Loucy (cell line): ENCODE results near the gene CTTNBP2.

Source experiments
- H2AFZ ChIP-seq: fragments of 200-600 bp; sonication (generic); 2 replicates; pipeline ENCODE4 v1.6.0; 2016; ENCODE audit warnings: antibody characterized with exemption, mild to moderate bottlenecking, low read length, moderate library complexity
- H3F3A ChIP-seq: fragments of 200-600 bp; 2 replicates; pipeline ENCODE4 v1.6.0; 2016; ENCODE audit warnings: antibody characterized with exemption, low read depth, mild to moderate bottlenecking
- H3K27me3 ChIP-seq: fragments of 200-600 bp; sonication (generic); 2 replicates; pipeline ENCODE4 v1.6.1; 2014; ENCODE audit warnings: low read length, mild to moderate bottlenecking; ENCODE audit not compliant: insufficient read depth, poor library complexity, severe bottlenecking
- H3K36me3 ChIP-seq: fragments of 200-600 bp; sonication (generic); 2 replicates; pipeline ENCODE4 v1.6.1; 2016; ENCODE audit warnings: low read length; ENCODE audit not compliant: insufficient read depth
- H3K4me1 ChIP-seq: fragments of 200-600 bp; sonication (generic); 2 replicates; pipeline ENCODE4 v1.5.1; 2014; ENCODE audit warnings: low read length, mild to moderate bottlenecking; ENCODE audit not compliant: insufficient read depth, poor library complexity, severe bottlenecking
- H3K4me2 ChIP-seq: fragments of 200-600 bp; sonication (generic); 2 replicates; pipeline ENCODE4 v1.6.0; 2014; ENCODE audit warnings: antibody characterized with exemption, low read length, low read depth, mild to moderate bottlenecking; ENCODE audit not compliant: poor library complexity, severe bottlenecking
- H3K4me3 ChIP-seq: fragments of 200-600 bp; sonication (generic); 2 replicates; pipeline ENCODE4 v1.5.1; 2014; ENCODE audit warnings: low read length, mild to moderate bottlenecking, mixed read lengths; ENCODE audit not compliant: poor library complexity, severe bottlenecking
- H3K79me2 ChIP-seq: fragments of 200-600 bp; sonication (generic); 2 replicates; pipeline ENCODE4 v1.6.1; 2014; ENCODE audit warnings: low read length; ENCODE audit not compliant: insufficient read depth
- H3K9ac ChIP-seq: fragments of 200-600 bp; sonication (generic); 2 replicates; pipeline ENCODE4 v1.6.0; 2014; ENCODE audit warnings: mild to moderate bottlenecking, low read depth, low read length, moderate library complexity; ENCODE audit not compliant: poor library complexity, severe bottlenecking
- H3K9me2 ChIP-seq: fragments of 200-600 bp; sonication (generic); replicated peaks from 2 replicates; pipeline ENCODE4 v1.6.1; 2016; ENCODE audit warnings: low read depth, low read length, mixed read lengths
- H3K9me3 ChIP-seq: fragments of 200-600 bp; sonication (generic); 2 replicates; pipeline ENCODE4 v1.6.1; 2014; ENCODE audit warnings: mild to moderate bottlenecking, antibody characterized with exemption, low read length, low read depth; ENCODE audit not compliant: insufficient read depth
- H4K20me1 ChIP-seq: fragments of 200-600 bp; sonication (generic); 2 replicates; pipeline ENCODE4 v1.6.0; 2014; ENCODE audit warnings: antibody characterized with exemption, low read length, mild to moderate bottlenecking; ENCODE audit not compliant: insufficient read depth, poor library complexity, severe bottlenecking
- EZH2phosphoT487 ChIP-seq: fragments of 200-600 bp; IDR thresholded peaks from 2 replicates; pipeline ENCODE4 v1.6.1; 2018; ENCODE audit warnings: antibody characterized with exemption, mild to moderate bottlenecking, moderate library complexity, borderline replicate concordance
- TF ChIP-seq, protein P1 (sequence below): fragments of 200-600 bp; sonication (generic); conservative IDR thresholded peaks from 2 replicates; pipeline ENCODE4 v1.5.1; 2014; ENCODE audit warnings: mild to moderate bottlenecking, antibody characterized with exemption, low read length

Gene CTTNBP2

DNA sequence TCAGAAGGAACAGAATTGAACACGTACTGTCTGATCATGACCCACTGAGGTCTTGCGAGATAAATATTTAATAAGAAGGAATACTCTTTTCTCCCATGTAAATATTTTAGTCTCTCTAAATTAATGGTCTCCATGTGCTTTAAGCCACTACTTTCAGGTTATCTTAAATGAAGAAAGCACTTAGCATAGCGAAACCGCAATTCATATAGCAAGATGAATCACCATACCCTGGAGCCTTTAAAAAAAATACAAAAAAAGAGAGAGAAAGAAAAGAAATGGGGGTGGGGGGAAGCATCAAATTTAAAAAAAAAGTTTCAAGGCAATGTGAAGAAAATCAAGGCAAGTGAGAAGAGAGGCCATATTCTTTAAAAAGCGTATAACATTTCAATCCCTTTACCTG lies 82.5 kb downstream of the CTTNBP2 start:
- Histone ChIP-seq H3F3A (no peaks in the 10 kb centered on the region), H3K9ac (no peak overlapping the region)
- TF ChIP-seq, protein P1, sequence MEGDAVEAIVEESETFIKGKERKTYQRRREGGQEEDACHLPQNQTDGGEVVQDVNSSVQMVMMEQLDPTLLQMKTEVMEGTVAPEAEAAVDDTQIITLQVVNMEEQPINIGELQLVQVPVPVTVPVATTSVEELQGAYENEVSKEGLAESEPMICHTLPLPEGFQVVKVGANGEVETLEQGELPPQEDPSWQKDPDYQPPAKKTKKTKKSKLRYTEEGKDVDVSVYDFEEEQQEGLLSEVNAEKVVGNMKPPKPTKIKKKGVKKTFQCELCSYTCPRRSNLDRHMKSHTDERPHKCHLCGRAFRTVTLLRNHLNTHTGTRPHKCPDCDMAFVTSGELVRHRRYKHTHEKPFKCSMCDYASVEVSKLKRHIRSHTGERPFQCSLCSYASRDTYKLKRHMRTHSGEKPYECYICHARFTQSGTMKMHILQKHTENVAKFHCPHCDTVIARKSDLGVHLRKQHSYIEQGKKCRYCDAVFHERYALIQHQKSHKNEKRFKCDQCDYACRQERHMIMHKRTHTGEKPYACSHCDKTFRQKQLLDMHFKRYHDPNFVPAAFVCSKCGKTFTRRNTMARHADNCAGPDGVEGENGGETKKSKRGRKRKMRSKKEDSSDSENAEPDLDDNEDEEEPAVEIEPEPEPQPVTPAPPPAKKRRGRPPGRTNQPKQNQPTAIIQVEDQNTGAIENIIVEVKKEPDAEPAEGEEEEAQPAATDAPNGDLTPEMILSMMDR, result no peak
- TF ChIP-seq EZH2phosphoT487, result no peak

GRCh38 chr7:117790251-117790650 lies 83.0 kb downstream of the CTTNBP2 start:
- Histone ChIP-seq H3K9me3 (no peaks in the 10 kb centered on the region), H3K9ac (no peak overlapping the region), H3K4me2 (no peak overlapping the region), H3K27me3 (no peaks in the 10 kb centered on the region), H3K4me3 (no peak overlapping the region), H3K79me2 (no peaks in the 10 kb centered on the region), H3K36me3 (no peaks in the 10 kb centered on the region), H3F3A (no peaks in the 10 kb centered on the region), H3K4me1 (no peaks in the 10 kb centered on the region), H3K9me2 (no peaks in the 10 kb centered on the region), H4K20me1 (no peaks in the 10 kb centered on the region), H2AFZ (no peak overlapping the region)
- TF ChIP-seq EZH2phosphoT487, result no peak
- TF ChIP-seq, protein P1, result no peak

More for the DNA sequence above, 82.5 kb downstream of the CTTNBP2 start:
- H3K79me2 ChIP-seq, result no peaks in the 10 kb centered on the region
- no peak overlapping the region for H3K4me3 ChIP-seq
- no peak overlapping the region for H3K4me2 ChIP-seq
- H3K36me3 ChIP-seq, result no peaks in the 10 kb centered on the region
- no peaks in the 10 kb centered on the region for H3K4me1 ChIP-seq
- no peaks in the 10 kb centered on the region for H3K27me3 ChIP-seq
- H4K20me1 ChIP-seq, result no peaks in the 10 kb centered on the region
- H3K9me2 ChIP-seq, result no peaks in the 10 kb centered on the region
- no peaks in the 10 kb centered on the region for H3K9me3 ChIP-seq
- H2AFZ ChIP-seq, result no peak overlapping the region

GRCh38 chr7:117785431-117785830 lies 87.8 kb downstream of the CTTNBP2 start:
- Histone ChIP-seq H3K9me3 (no peaks in the 10 kb centered on the region), H3K9me2 (no peaks in the 10 kb centered on the region), H3F3A (no peaks in the 10 kb centered on the region), H3K79me2 (no peaks in the 10 kb centered on the region), H3K27me3 (no peaks in the 10 kb centered on the region), H3K9ac (no peak overlapping the region), H2AFZ (no peak overlapping the region), H3K4me3 (no peak overlapping the region), H4K20me1 (no peaks in the 10 kb centered on the region), H3K4me2 (no peak overlapping the region), H3K4me1 (no peaks in the 10 kb centered on the region), H3K36me3 (no peaks in the 10 kb centered on the region)
- no peak for TF ChIP-seq EZH2phosphoT487
- TF ChIP-seq, protein P1, result no peak
